Measurements from ENCODE around the gene IQUB.
"Not testable (repeated sequence)": the region's sequence is repeated elsewhere in the genome, so short reads cannot be mapped to it uniquely, and the experiment has no call there.

DNA sequence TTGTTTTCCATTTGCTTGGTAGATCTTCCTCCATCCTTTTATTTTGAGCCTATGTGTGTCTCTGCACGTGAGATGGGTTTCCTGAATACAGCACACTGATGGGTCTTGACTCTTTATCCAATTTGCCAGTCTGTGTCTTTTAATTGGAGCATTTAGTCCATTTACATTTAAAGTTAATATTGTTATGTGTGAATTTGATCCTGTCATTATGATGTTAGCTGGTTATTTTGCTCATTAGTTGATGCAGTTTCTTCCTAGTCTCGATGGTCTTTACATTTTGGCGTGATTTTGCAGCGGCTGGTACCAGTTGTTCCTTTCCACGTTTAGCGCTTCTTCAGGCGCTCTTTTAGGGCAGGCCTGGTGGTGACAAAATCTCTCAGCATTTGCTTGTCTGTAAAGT lies 7.9 kb downstream of the IQUB start:
- not testable (repeated sequence) for TF ChIP-seq FOXM1 (IDR thresholded peaks at IDR 0.05; ENCODE audit: borderline replicate concordance); SUZ12 (IDR thresholded peaks at IDR 0.05); BHLHE40 (IDR thresholded peaks at IDR 0.05; ENCODE audit: borderline replicate concordance); ELF4 (IDR thresholded peaks at IDR 0.05); FOXA1 (IDR thresholded peaks at IDR 0.05); NFRKB (IDR thresholded peaks at IDR 0.05); FOXK2 (IDR thresholded peaks at IDR 0.05); TARDBP (IDR thresholded peaks at IDR 0.05)
- TF ChIP-seq, protein P1, sequence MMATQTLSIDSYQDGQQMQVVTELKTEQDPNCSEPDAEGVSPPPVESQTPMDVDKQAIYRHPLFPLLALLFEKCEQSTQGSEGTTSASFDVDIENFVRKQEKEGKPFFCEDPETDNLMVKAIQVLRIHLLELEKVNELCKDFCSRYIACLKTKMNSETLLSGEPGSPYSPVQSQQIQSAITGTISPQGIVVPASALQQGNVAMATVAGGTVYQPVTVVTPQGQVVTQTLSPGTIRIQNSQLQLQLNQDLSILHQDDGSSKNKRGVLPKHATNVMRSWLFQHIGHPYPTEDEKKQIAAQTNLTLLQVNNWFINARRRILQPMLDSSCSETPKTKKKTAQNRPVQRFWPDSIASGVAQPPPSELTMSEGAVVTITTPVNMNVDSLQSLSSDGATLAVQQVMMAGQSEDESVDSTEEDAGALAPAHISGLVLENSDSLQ (IDR thresholded peaks at IDR 0.05), result not testable (repeated sequence)

Measured in HEK293T (cell line).